K562 (cell line): ENCODE data around the gene TRIP6. TPM values are rescaled to one million over a fixed set of nuclear protein-coding genes. Genes with fewer than 3 reads are reported as not detected.

Source experiments
- ARID3A ChIP-seq: IDR thresholded peaks from 2 replicates; pipeline ENCODE4 v1.6.1; 2012; ENCODE audit warnings: low read depth, low read length, improper control_type of control experiment, borderline replicate concordance
- BCLAF1 ChIP-seq, 2 experiments: fragments of 450-650 bp in 1 of 2; IDR thresholded peaks; 2 replicates each; pipeline ENCODE4 v1.6.1; 2011 to 2017; ENCODE audit warnings: low read depth in 2 of 2, antibody characterized with exemption in 1 of 2, borderline replicate concordance in 1 of 2, low read length in 1 of 2, mild to moderate bottlenecking in 1 of 2, mixed read lengths in 1 of 2; ENCODE audit not compliant: control insufficient read depth in 1 of 2
- EGR1 ChIP-seq: fragments of 450-650 bp; conservative IDR thresholded peaks from 2 replicates; pipeline ENCODE4 v1.6.1; 2017; ENCODE audit warnings: mild to moderate bottlenecking
- FOXJ3 ChIP-seq: sonication (generic); formaldehyde crosslinking; IDR thresholded peaks from 2 replicates; pipeline ENCODE4 v1.4.0; 2020; ENCODE audit warnings: mild to moderate bottlenecking, missing genetic modification reagents
- GTF3C2 ChIP-seq: IDR thresholded peaks from 3 replicates; pipeline ENCODE4 v1.6.1; 2011; ENCODE audit warnings: borderline replicate concordance, mild to moderate bottlenecking, moderate library complexity; ENCODE audit not compliant: insufficient read length; ENCODE audit errors: extremely low read depth
- HDAC1 ChIP-seq, 2 experiments: fragments of 450-650 bp; IDR thresholded peaks; 2 replicates each; pipeline ENCODE4 v1.6.1; 2016 to 2017; ENCODE audit warnings: inconsistent platforms in 1 of 2, mild to moderate bottlenecking in 1 of 2, moderate library complexity in 1 of 2
- HIVEP1 ChIP-seq: fragments of 250-450 bp; sonication (Bioruptor Pico); IDR thresholded peaks from 2 replicates; pipeline ENCODE4 v1.4.0; 2020; ENCODE audit warnings: mild to moderate bottlenecking
- MED1 ChIP-seq: sonication (generic); formaldehyde crosslinking; IDR thresholded peaks from 2 replicates; pipeline ENCODE4 v1.8.1; 2023; ENCODE audit warnings: missing genetic modification reagents, borderline replicate concordance
- SRSF7 ChIP-seq: fragments of 200-400 bp; formaldehyde crosslinking; optimal IDR thresholded peaks from 2 replicates; pipeline ENCODE3; 2017; ENCODE audit warnings: mild to moderate bottlenecking, low read depth, low read length
- TARDBP ChIP-seq: fragments of 450-650 bp; IDR thresholded peaks from 2 replicates; pipeline ENCODE4 v1.6.1; 2016
- ZFP1 ChIP-seq: fragments of 450-650 bp; formaldehyde crosslinking; IDR thresholded peaks from 2 replicates; pipeline ENCODE4 v1.4.0; 2020; ENCODE audit warnings: mild to moderate bottlenecking, mixed read lengths
- ZFX ChIP-seq: sonication (generic); formaldehyde crosslinking; IDR thresholded peaks from 2 replicates; pipeline ENCODE4 v1.8.0; 2022; ENCODE audit warnings: mild to moderate bottlenecking, missing genetic modification reagents, moderate library complexity
- ZNF232 ChIP-seq: sonication (generic); formaldehyde crosslinking; IDR thresholded peaks from 2 replicates; pipeline ENCODE4 v1.8.0; 2022; ENCODE audit warnings: mild to moderate bottlenecking, missing genetic modification reagents
- ZNF398 ChIP-seq: fragments of 250-450 bp; sonication (Bioruptor Pico); IDR thresholded peaks from 2 replicates; pipeline ENCODE4 v1.8.0; 2021; ENCODE audit warnings: moderate library complexity, mild to moderate bottlenecking, inconsistent platforms
- ZNF444 ChIP-seq: fragments of 250-450 bp; sonication (Bioruptor Pico); IDR thresholded peaks from 2 replicates; pipeline ENCODE4 v1.4.0; 2020; ENCODE audit warnings: mild to moderate bottlenecking, moderate library complexity
- ZNF561 ChIP-seq: fragments of 450-650 bp; formaldehyde crosslinking; conservative IDR thresholded peaks from 2 replicates; pipeline ENCODE4 v1.4.0; 2020; ENCODE audit warnings: mild to moderate bottlenecking, moderate library complexity
- ZNF695 ChIP-seq: fragments of 450-650 bp; formaldehyde crosslinking; IDR thresholded peaks from 2 replicates; pipeline ENCODE4 v1.4.0; 2020; ENCODE audit warnings: mild to moderate bottlenecking, moderate library complexity
- polyA plus RNA-seq, 8 experiments: library from polyadenylated mRNA; depleted of rRNA in 4 of 8; stranded (reverse) in 5 of 8; unstranded in 3 of 8; fragments of >200 nt; fragmentation: Nextera tagmentation in 2 of 8; fragmentation: Illumina TruSeq in 1 of 8; extraction: Ambion mirVana in 2 of 8; extraction: Trizol in 1 of 8; gene quantifications; 2 replicates each; pipeline versions ENCODE4 v1.2.1 to v1.2.3, GENCODE V29; 2011 to 2014; ENCODE audit warnings: inconsistent platforms in 1 of 8, missing spikeins in 1 of 8
- total RNA-seq, 7 experiments: library from RNA; depleted of rRNA in 6 of 7; stranded (reverse); fragments of >200 nt in 6 of 7; fragmentation: Illumina TruSeq in 2 of 7; extraction: Trizol in 2 of 7; gene quantifications; 2 replicates each; pipeline versions ENCODE4 v1.2.1 to v1.2.3, GENCODE V29; 2011 to 2021; ENCODE audit warnings: low replicate concordance in 1 of 7

TRIP6 gene
- total and polyA plus RNA-seq, 9 of the 15 experiments (the other 6 are each of a cell fraction or from before 2014, with no cell fraction given): 5.9 to 141 (median 54.0) TPM

GRCh38 chr7:100874577-100875355, 7.6 kb downstream of the TRIP6 start, which contains the start of gene SRRT (continued):
- TF ChIP-seq ARID3A: no peak
- 0 out of 2 replicates have a peak, but pooled peaks have one; percentile 27 for TF ChIP-seq ZNF695
- no peak for TF ChIP-seq GTF3C2
- 0 out of 2 replicates have a peak, but pooled peaks have one; percentile 51 for TF ChIP-seq ZNF232
- 0 out of 4 replicates have a peak, but pooled peaks of 1 of the 2 experiments have one; percentile 39 for TF ChIP-seq BCLAF1 (IDR thresholded peaks at IDR 0.05; ENCODE audit: borderline replicate concordance in 1 of 2, control insufficient read depth in 1 of 2, low read depth in 2 of 2, low read length in 1 of 2)
- TF ChIP-seq SRSF7: no peak
- peak in 1 of 2 experiments; percentile 68; a peak in 3 of 4 replicates for TF ChIP-seq HDAC1 (IDR thresholded peaks at IDR 0.05)
- TF ChIP-seq HIVEP1 (CRISPR knock-in tag): peak; percentile 71; the same call in 1 of the 2 replicates
- peak; percentile 88; the same call in 1 of the 2 replicates for TF ChIP-seq TARDBP
- TF ChIP-seq MED1 (CRISPR knock-in tag): no peak
- peak; percentile 73; the same call in 1 of the 2 replicates for TF ChIP-seq ZNF561 (CRISPR knock-in tag)
- TF ChIP-seq ZFX (CRISPR knock-in tag): peak; percentile 98
- peak; percentile 11; the same call in 1 of the 2 replicates for TF ChIP-seq ZNF444 (CRISPR knock-in tag)
- no peak for TF ChIP-seq FOXJ3 (CRISPR knock-in tag)
- TF ChIP-seq ZFP1: peak; percentile 68
- TF ChIP-seq ZNF398 (CRISPR knock-in tag): no peak
- peak; percentile 87 for TF ChIP-seq EGR1
